SU-DHL-6 (cell line): ENCODE data around the gene EDEM3.

Source experiments
- EZH2phosphoT487 ChIP-seq: fragments of 200-600 bp; sonication (generic), shearing (Covaris generic); conservative IDR thresholded peaks from 2 replicates; pipeline ENCODE4 v1.6.1; 2018; ENCODE audit warnings: mild to moderate bottlenecking, antibody characterized with exemption, low read length, moderate library complexity, mixed read lengths
- TF ChIP-seq, protein P1 (sequence below): fragments of 200-600 bp; sonication (generic); IDR thresholded peaks from one replicate; pipeline ENCODE4 v1.5.1; 2017; ENCODE audit warnings: antibody characterized with exemption, mild to moderate bottlenecking, low read length, moderate library complexity; ENCODE audit not compliant: insufficient read depth, poor library complexity, severe bottlenecking

DNA sequence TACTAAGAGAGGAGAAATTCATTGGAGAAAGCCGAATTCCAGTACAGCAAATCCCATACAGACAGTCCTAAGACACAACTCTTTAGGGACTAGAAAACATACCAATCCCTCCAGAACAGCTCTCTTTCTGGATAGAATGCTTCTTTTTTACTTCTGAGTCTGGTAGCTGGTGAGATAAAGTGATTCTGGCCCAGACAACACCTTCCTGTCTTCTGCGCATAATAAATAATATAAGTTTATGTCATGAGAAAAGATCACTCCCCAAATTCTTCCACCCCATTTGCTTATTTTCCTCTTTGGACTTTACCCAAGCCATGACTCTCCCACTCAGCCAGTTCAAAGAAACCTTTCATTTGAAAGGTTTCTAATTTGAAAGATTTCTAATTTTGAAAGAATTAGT is 98.4 kb downstream of the EDEM3 start:
- TF ChIP-seq, protein P1, sequence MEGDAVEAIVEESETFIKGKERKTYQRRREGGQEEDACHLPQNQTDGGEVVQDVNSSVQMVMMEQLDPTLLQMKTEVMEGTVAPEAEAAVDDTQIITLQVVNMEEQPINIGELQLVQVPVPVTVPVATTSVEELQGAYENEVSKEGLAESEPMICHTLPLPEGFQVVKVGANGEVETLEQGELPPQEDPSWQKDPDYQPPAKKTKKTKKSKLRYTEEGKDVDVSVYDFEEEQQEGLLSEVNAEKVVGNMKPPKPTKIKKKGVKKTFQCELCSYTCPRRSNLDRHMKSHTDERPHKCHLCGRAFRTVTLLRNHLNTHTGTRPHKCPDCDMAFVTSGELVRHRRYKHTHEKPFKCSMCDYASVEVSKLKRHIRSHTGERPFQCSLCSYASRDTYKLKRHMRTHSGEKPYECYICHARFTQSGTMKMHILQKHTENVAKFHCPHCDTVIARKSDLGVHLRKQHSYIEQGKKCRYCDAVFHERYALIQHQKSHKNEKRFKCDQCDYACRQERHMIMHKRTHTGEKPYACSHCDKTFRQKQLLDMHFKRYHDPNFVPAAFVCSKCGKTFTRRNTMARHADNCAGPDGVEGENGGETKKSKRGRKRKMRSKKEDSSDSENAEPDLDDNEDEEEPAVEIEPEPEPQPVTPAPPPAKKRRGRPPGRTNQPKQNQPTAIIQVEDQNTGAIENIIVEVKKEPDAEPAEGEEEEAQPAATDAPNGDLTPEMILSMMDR, result no peak
- no peak for TF ChIP-seq EZH2phosphoT487
